Measurements from ENCODE around the gene TLCD1. TPM values are rescaled to one million over a fixed set of nuclear protein-coding genes. Genes with fewer than 3 reads are reported as not detected.

Gene TLCD1
- polyA plus RNA-seq, 12 donors = 2.5 to 5.4 (median 3.4) TPM; not detected in 2

- DNase-seq = peak; percentile 52
Observed at GRCh38 chr17:28716740-28717577, 9.1 kb downstream of the TLCD1 start.

GRCh38 chr17:28715217-28715616 lies 10.8 kb downstream of the TLCD1 start:
- DNase-seq = no peak

- no peak for DNase-seq
Observed at GRCh38 chr17:28714281-28714680, 11.8 kb downstream of the TLCD1 start.

GRCh38 chr17:28712705-28713415 lies 13.2 kb downstream of the TLCD1 start:
- no peak for DNase-seq

GRCh38 chr17:28712032-28712704 lies 13.9 kb downstream of the TLCD1 start:
- no peak for DNase-seq

GRCh38 chr17:28711723-28712031 lies 14.4 kb downstream of the TLCD1 start, which contains the start of gene PROCA1:
Gene PROCA1, minus strand, starts transcription at chr17:28711888. Its CDS starts 228 bp downstream, at chr17:28711660.
- DNase-seq = no peak

GRCh38 chr17:28710861-28711722 lies 14.9 kb downstream of the TLCD1 start:
- peak; percentile 90 for DNase-seq

- no peak for DNase-seq
Observed at GRCh38 chr17:28707339-28707720, 18.7 kb downstream of the TLCD1 start.

GRCh38 chr17:28706471-28707338 lies 19.3 kb downstream of the TLCD1 start:
- DNase-seq = no peak

GRCh38 chr17:28705728-28706334 lies 20.2 kb downstream of the TLCD1 start:
- DNase-seq = no peak

GRCh38 chr17:28705074-28705659 lies 20.9 kb downstream of the TLCD1 start:
- no peak for DNase-seq

- DNase-seq = no peak
Observed at GRCh38 chr17:28704219-28704858, 21.7 kb downstream of the TLCD1 start.

GRCh38 chr17:28703552-28704218 lies 22.3 kb downstream of the TLCD1 start:
- no peak for DNase-seq

- no peak for DNase-seq
Observed at GRCh38 chr17:28702752-28703150, 23.3 kb downstream of the TLCD1 start.

GRCh38 chr17:28702026-28702751 lies 23.8 kb downstream of the TLCD1 start:
- no peak for DNase-seq

- no peak for DNase-seq
Observed at GRCh38 chr17:28700830-28701492, 25.1 kb downstream of the TLCD1 start.

GRCh38 chr17:28700278-28700677 lies 25.8 kb downstream of the TLCD1 start:
- DNase-seq = no peak

All from muscle of arm (tissue), 12 donors.